Activated CD8-positive, alpha-beta memory T cell treated with anti-CD3 and anti-CD28 coated beads for 48 hours (primary cell): ENCODE measurements around the gene OPA3.
"Not testable (repeated sequence)": the region's sequence is repeated elsewhere in the genome, so short reads cannot be mapped to it uniquely, and the experiment has no call there.

Experiments used
- DNase-seq, 3 experiments: peaks; one replicate each; pipeline ENCODE4 v3.0.0-alpha.2; 2020; ENCODE audit warnings: low read depth in 2 of 3, low spot score in 2 of 3

The OPA3 gene

GRCh38 chr19:45584332-45585157 is at the start of gene OPA3:
Gene OPA3 (minus strand): TSS chr19:45584802. CDS start chr19:45584764, 38 bp downstream.
- peak; percentile 94 to 96 (median 95) for DNase-seq

DNA sequence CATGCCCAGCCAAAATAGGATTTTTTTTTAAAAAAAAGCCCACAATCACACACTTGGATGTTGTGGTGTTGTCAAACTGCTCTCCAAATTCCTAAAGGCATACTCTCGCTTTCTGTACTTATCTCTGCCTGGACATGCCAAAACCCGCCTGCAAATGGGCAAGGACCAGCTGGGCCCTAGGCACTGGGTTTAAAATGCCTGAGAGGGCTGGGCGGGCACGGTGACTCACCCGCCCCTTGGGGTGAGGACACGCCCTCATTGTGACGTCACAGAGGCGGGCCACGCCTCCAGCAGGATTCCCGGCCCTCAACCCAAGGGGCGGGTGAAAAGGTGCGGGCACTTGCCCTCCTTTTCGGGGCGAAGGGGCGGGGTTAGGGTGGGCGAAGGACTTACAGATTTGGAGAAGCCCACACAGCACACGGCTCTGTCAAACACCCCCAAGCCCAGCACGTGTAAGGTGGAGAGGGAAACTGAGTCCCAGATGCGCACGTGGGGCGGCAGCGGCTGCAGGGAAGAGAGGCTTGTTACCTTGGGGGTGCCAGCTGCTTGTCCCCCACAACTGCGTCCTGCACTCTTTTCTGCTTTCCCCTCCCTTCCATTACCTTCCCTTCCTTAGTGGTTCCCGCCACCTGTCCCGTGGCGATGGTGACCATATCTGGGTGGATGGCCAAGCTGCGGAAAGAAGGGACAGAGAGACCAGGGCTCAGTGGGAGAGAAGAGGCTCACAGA is 48.0 kb upstream of the OPA3 start:
- peak in 1 of 3 experiments; percentile 26 for DNase-seq

- DNase-seq: no peak
These were observed 45.9 kb upstream of the OPA3 start for GRCh38 chr19:45630463-45630862.

DNA sequence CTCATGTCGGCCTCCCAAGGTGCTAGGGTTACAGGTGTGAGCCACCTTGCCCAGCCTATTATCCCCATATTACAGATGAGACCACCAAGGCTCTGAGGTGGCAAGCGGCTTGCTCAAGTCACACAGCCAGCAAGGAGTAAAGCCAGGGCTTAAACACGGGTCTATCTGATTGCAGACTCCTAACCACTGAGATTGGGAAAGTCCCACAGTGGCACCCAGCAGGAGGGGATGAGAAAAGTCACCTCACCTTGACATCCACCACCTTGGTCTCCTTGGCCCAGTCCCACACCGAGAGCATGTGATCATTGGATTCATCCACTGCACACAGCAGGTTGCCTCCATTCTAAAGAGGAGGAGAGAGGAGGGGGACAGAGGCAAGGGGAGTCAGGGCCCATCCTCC is 45.1 kb upstream of the OPA3 start:
- no peak for DNase-seq

GRCh38 chr19:45628219-45628618 is 43.6 kb upstream of the OPA3 start:
- not testable (repeated sequence) for DNase-seq

GRCh38 chr19:45623984-45624383 is 39.4 kb upstream of the OPA3 start:
- no peak for DNase-seq

GRCh38 chr19:45621976-45622503 is 37.4 kb upstream of the OPA3 start:
- DNase-seq: no peak

DNA sequence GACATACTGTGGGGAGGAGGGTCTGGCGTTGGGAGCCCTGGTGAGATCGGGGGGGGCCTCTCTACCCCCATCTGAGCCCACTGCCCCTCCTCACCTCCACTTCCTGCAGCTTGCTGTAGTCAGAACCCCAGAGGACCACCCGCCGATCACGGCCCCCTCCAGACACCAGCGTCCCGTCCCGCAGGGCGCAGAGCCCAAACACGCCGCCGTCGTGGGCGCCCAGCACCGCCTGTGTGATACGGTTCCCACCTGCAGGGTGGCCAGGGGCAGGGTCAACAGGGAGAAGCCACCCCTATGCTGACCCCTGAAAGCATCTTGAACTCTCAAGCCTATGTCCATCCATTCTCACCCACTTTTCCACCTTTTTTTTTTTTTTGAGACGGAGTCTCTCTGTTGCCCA is 36.8 kb upstream of the OPA3 start:
- DNase-seq: no peak

DNA sequence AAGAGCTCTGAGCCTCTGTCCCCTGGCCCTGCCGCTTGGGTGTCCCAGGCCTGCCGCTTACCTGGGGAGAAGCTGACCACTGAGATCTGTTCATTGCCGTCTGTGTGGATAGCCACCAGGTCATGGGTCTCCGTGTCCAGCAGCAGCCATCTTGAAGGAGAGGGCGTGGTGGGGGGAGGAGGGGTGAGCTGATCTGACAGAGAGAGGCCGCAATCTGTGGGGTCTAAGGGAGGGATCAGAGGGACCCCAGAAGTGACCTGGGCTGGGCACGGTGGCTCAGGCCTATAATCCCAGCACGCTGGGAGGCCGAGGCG is 32.1 kb upstream of the OPA3 start:
- no peak for DNase-seq

- peak; percentile 61 to 86 (median 66) for DNase-seq
These were observed 31.4 kb upstream of the OPA3 start for GRCh38 chr19:45615795-45616703.

DNA sequence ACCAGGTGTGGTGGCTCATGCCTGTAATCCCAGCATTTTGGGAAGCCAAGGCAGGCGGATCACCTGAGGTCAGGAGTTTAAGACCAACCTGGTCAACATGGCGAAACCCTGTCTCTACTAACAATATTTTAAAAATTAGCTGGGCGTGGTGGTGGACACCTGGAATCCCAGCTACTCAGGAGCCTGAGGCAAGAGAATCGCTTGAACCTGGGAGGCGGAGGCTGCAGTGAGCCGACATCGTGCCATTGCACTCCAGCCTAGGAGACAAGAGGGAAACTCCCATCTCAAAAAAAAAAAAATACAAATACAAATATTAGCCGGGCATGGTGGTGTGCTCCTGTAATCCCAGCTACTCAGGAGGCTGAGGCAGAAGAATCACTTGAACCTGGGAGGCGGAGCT is 30.5 kb upstream of the OPA3 start:
- DNase-seq: not testable (repeated sequence)

GRCh38 chr19:45613926-45614725 is 29.5 kb upstream of the OPA3 start:
- DNase-seq: no peak

DNA sequence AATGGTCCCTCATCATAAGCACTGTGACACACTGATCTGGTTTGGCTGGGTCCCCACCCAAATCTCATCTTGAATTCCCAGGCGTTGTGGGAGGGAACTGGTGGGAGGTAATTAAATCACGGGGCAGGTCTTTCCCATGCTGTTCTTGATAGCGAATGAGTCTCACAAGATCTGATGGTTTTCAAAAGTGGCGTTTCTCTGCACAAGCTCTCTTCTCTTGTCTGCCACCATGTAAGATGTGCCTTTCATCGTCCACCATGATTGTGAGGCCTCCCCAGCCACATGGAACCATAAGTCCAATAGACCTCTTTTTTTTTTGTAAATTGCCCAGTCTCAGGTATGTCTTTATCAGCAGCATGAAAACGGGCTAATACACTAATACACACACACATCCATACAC is 24.3 kb upstream of the OPA3 start:
- no peak for DNase-seq

DNA sequence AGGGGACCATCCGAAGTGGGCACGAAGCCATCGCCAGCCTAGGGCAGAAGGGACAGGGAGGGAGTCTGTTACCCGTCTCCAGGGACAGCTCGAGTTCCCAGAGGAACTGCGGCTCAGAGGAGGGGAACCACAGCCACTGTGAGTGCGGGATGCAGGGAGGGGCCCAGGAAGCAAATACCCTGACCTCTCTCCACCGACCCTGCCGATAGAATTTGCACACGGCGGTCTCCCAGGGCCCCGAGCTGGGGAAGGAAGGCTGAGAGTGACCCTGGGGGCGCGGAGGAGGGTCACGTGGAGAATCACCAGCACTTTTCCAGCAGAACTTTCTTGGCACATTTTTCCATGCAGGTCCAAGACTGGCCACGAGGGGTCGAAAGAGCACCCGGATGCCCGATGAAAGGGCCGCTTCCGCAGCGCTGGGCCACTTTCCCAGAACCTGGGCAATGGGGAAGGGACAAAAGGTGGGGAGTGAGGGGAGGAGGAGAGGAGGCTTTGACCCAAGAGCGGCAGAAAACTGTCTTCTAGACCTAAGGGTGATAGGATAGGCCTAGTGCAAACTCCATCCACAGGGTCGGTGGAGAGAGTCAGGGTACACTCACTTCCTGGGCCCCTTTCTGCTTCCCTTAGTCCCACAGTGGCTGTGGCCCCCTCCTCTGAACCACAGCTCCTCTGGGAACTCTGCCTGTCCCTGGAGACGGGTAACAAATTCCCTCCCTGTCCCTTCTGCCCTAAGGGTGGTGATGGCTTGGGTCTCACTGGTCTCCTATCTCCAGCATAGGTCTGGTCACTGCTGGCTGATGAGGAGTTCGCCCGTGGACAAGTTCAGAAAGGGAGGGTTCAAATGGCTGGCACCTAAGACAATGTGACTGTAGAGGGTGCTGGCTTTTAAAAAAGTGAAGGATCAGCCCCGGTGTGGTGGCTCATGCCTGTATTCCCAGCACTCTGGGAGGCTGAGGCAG is 22.7 kb upstream of the OPA3 start:
- DNase-seq: no peak

GRCh38 chr19:45601524-45602374 is 17.1 kb upstream of the OPA3 start, which contains the start of gene GPR4:
Gene GPR4 (minus strand): TSS chr19:45602212. CDS start chr19:45591866, 10,346 bp downstream.
- no peak for DNase-seq

DNA sequence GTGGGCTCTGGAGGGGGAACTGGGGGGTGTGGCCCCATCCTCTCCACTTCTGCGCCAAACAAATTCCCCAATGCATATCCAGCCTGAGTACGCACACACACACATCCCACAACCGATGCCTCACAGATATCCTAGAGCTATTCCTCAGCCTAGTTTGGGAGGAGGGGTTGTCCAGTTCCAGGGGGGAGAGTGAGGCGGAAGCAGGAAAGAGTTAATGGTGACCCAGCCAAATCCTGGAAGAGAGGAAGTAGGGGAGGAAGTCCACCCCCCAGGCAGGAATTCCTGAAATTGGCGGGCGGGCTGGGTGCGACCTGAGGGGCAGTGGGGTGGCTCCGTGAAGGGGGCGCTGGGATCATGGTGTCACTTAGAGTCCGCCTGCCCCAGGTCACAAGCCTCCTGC is 16.5 kb upstream of the OPA3 start:
- DNase-seq: no peak

- DNase-seq: no peak
These were observed 15.8 kb upstream of the OPA3 start for GRCh38 chr19:45600340-45600885.

- DNase-seq: no peak
These were observed 14.7 kb upstream of the OPA3 start for GRCh38 chr19:45599286-45599685.
